Astrocyte (in vitro differentiated cells and primary cell): ENCODE measurements around the gene CREBL2.

ENCODE experiments used
- CTCF ChIP-seq: IDR thresholded peaks from 2 replicates; pipeline ENCODE4 v1.5.1; 2011; ENCODE audit warnings: low read depth, mild to moderate bottlenecking, inconsistent platforms, low read length, moderate library complexity; ENCODE audit not compliant: insufficient read depth
- EZH2 ChIP-seq: IDR thresholded peaks from 2 replicates; pipeline ENCODE4 v1.6.1; 2012; ENCODE audit warnings: mild to moderate bottlenecking, low read length, inconsistent platforms; ENCODE audit not compliant: insufficient read depth

- TF ChIP-seq EZH2 = no peak
- no peak for TF ChIP-seq CTCF
Measured at GRCh38 chr12:12611512-12612306, at the start of gene CREBL2.
